ENCODE measurements around the gene GON7.
"Not testable (repeated sequence)": the region's sequence is repeated elsewhere in the genome, so short reads cannot be mapped to it uniquely, and the experiment has no call there.

Gene GON7

DNA sequence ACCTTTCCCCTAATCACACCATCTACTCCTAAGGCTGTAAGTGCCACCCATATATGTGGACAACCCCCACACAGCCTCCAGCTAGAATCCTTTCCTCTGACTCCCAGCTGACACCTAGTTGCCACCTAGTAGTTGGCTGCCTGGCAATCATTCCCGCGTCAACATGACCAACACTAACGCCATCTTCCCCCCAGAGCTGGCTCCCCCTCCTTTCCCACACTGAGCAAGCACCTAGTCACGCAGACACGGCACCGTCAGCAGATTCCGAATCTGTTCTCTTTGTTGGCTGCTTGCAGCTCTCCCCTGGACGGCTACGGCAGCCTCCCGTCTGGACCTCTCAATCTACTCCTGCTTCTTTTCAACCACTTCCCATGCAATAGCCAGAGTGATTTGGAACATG lies 27.9 kb upstream of the GON7 start:
- Histone ChIP-seq H3K4me2 (ENCODE audit: low read length) (no peak overlapping the region), H3K4me1 (ENCODE audit: control insufficient read depth, low read length) (peaks cover 5% of the 10 kb centered on the region; the same call in 1 of the 2 replicates), H3F3A (ENCODE audit: control insufficient read depth, insufficient read depth) (no peaks in the 10 kb centered on the region), H3K27me3 (ENCODE audit: control insufficient read depth, low read length) (no peaks in the 10 kb centered on the region), H3K79me2 (ENCODE audit: control insufficient read depth, low read length) (no peaks in the 10 kb centered on the region), H3K27ac (ENCODE audit: low read depth, low read length) (no peak overlapping the region), H3K9me3 (ENCODE audit: control insufficient read depth, insufficient read depth, low read length) (no peaks in the 10 kb centered on the region), H4K20me1 (ENCODE audit: control insufficient read depth, insufficient read depth, low read depth, low read length) (no peaks in the 10 kb centered on the region), H3K9me2 (replicated peaks; ENCODE audit: control insufficient read depth, low read length) (no peaks in the 10 kb centered on the region), H3K36me3 (ENCODE audit: control insufficient read depth, low read length) (no peaks in the 10 kb centered on the region), H3K4me3 (ENCODE audit: low read length) (no peak overlapping the region)
- TF ChIP-seq, protein P1, sequence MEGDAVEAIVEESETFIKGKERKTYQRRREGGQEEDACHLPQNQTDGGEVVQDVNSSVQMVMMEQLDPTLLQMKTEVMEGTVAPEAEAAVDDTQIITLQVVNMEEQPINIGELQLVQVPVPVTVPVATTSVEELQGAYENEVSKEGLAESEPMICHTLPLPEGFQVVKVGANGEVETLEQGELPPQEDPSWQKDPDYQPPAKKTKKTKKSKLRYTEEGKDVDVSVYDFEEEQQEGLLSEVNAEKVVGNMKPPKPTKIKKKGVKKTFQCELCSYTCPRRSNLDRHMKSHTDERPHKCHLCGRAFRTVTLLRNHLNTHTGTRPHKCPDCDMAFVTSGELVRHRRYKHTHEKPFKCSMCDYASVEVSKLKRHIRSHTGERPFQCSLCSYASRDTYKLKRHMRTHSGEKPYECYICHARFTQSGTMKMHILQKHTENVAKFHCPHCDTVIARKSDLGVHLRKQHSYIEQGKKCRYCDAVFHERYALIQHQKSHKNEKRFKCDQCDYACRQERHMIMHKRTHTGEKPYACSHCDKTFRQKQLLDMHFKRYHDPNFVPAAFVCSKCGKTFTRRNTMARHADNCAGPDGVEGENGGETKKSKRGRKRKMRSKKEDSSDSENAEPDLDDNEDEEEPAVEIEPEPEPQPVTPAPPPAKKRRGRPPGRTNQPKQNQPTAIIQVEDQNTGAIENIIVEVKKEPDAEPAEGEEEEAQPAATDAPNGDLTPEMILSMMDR (IDR thresholded peaks at IDR 0.05; ENCODE audit: low read depth, low read length, poor library complexity, severe bottlenecking), result no peak
- TF ChIP-seq EZH2phosphoT487 (IDR thresholded peaks at IDR 0.05; ENCODE audit: borderline replicate concordance, low read length), result no peak

DNA sequence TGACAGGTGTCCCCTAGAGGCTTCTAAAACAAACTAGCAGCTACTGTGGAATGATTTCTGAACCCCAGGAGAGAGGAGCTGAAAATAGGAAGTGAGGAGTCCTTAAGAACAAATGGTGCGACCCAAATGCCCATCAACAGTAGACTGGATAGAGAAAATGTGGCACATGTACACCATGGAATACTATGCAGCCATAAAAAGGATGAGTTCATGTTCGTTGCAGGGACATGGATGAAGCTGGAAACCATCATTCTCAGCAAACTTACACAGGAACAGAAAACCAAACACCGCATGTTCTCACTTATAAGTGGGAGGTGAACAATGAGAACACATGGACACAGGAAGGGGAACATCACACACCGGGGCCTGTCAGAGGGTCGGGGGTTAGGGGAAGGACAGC lies 26.2 kb upstream of the GON7 start:
- H3F3A ChIP-seq (ENCODE audit: control insufficient read depth, insufficient read depth); H3K4me3 ChIP-seq (ENCODE audit: low read length); H3K27ac ChIP-seq (ENCODE audit: low read depth, low read length); H3K9me3 ChIP-seq (ENCODE audit: control insufficient read depth, insufficient read depth, low read length); H3K36me3 ChIP-seq (ENCODE audit: control insufficient read depth, low read length); H3K4me1 ChIP-seq (ENCODE audit: control insufficient read depth, low read length); H3K4me2 ChIP-seq (ENCODE audit: low read length); H3K9me2 ChIP-seq (replicated peaks; ENCODE audit: control insufficient read depth, low read length); H3K27me3 ChIP-seq (ENCODE audit: control insufficient read depth, low read length); H4K20me1 ChIP-seq (ENCODE audit: control insufficient read depth, insufficient read depth, low read depth, low read length); H3K79me2 ChIP-seq (ENCODE audit: control insufficient read depth, low read length): not testable (repeated sequence)

DNA sequence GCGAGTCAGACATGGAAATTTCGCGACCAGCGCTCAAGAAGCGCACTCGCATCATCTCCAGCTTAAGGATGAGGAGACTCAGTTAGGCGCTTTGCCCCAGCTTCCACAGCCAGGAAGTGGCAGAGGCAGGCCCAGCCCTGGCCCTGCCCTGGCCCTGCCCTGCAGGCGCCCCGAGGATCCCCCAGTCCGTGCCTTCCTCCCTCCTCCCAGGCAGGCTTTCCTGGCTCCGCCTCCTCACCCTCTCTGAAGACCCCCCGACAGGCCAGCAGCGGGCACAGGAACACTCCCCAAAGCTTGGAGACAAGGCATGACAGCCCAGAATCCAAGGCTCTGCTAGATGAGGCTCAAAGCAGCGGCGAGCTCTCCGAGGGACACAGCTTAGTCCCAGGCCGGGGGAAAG lies 25.3 kb upstream of the GON7 start:
- peaks cover 5% of the 10 kb centered on the region; the same call in 1 of the 2 replicates for H3K4me1 ChIP-seq (ENCODE audit: control insufficient read depth, low read length)
- no peak overlapping the region for H3K4me2 ChIP-seq (ENCODE audit: low read length)
- no peaks in the 10 kb centered on the region for H3K9me2 ChIP-seq (replicated peaks; ENCODE audit: control insufficient read depth, low read length)
- H3K4me3 ChIP-seq (ENCODE audit: low read length), result no peak overlapping the region
- H3K9me3 ChIP-seq (ENCODE audit: control insufficient read depth, insufficient read depth, low read length), result no peaks in the 10 kb centered on the region
- no peak overlapping the region for H3K27ac ChIP-seq (ENCODE audit: low read depth, low read length)
- H4K20me1 ChIP-seq (ENCODE audit: control insufficient read depth, insufficient read depth, low read depth, low read length), result no peaks in the 10 kb centered on the region
- H3K27me3 ChIP-seq (ENCODE audit: control insufficient read depth, low read length), result no peaks in the 10 kb centered on the region
- H3K36me3 ChIP-seq (ENCODE audit: control insufficient read depth, low read length), result peaks cover 18% of the 10 kb centered on the region
- TF ChIP-seq EZH2phosphoT487 (IDR thresholded peaks at IDR 0.05; ENCODE audit: borderline replicate concordance, low read length), result no peak
- TF ChIP-seq, protein P1 (IDR thresholded peaks at IDR 0.05; ENCODE audit: low read depth, low read length, poor library complexity, severe bottlenecking), result no peak
- H3F3A ChIP-seq (ENCODE audit: control insufficient read depth, insufficient read depth), result 0 out of 2 replicates have a peak, but pooled peaks cover 3% of the 10 kb centered on the region
- no peaks in the 10 kb centered on the region for H3K79me2 ChIP-seq (ENCODE audit: control insufficient read depth, low read length)

- no peak overlapping the region for H3K27ac ChIP-seq (ENCODE audit: low read depth, low read length)
- H3K4me2 ChIP-seq (ENCODE audit: low read length), result peak overlapping the region; percentile 69
- H3K4me1 ChIP-seq (ENCODE audit: control insufficient read depth, low read length), result peaks cover 5% of the 10 kb centered on the region; the same call in 1 of the 2 replicates
- 0 out of 2 replicates have a peak, but pooled peaks cover 3% of the 10 kb centered on the region for H3F3A ChIP-seq (ENCODE audit: control insufficient read depth, insufficient read depth)
- peak overlapping the region; percentile 56 for H3K4me3 ChIP-seq (ENCODE audit: low read length)
- no peaks in the 10 kb centered on the region for H4K20me1 ChIP-seq (ENCODE audit: control insufficient read depth, insufficient read depth, low read depth, low read length)
- H3K9me2 ChIP-seq (replicated peaks; ENCODE audit: control insufficient read depth, low read length), result no peaks in the 10 kb centered on the region
- no peaks in the 10 kb centered on the region for H3K79me2 ChIP-seq (ENCODE audit: control insufficient read depth, low read length)
- H3K36me3 ChIP-seq (ENCODE audit: control insufficient read depth, low read length), result peaks cover 22% of the 10 kb centered on the region
- no peaks in the 10 kb centered on the region for H3K27me3 ChIP-seq (ENCODE audit: control insufficient read depth, low read length)
- no peak for TF ChIP-seq EZH2phosphoT487 (IDR thresholded peaks at IDR 0.05; ENCODE audit: borderline replicate concordance, low read length)
- TF ChIP-seq, protein P1 (IDR thresholded peaks at IDR 0.05; ENCODE audit: low read depth, low read length, poor library complexity, severe bottlenecking), result no peak
- H3K9me3 ChIP-seq (ENCODE audit: control insufficient read depth, insufficient read depth, low read length), result no peaks in the 10 kb centered on the region
These were observed 24.5 kb upstream of the GON7 start for GRCh38 chr14:93231129-93231979.

Data from DOHH2 (cell line).